ENCODE data around the gene ARL5A.

The ARL5A gene

DNA sequence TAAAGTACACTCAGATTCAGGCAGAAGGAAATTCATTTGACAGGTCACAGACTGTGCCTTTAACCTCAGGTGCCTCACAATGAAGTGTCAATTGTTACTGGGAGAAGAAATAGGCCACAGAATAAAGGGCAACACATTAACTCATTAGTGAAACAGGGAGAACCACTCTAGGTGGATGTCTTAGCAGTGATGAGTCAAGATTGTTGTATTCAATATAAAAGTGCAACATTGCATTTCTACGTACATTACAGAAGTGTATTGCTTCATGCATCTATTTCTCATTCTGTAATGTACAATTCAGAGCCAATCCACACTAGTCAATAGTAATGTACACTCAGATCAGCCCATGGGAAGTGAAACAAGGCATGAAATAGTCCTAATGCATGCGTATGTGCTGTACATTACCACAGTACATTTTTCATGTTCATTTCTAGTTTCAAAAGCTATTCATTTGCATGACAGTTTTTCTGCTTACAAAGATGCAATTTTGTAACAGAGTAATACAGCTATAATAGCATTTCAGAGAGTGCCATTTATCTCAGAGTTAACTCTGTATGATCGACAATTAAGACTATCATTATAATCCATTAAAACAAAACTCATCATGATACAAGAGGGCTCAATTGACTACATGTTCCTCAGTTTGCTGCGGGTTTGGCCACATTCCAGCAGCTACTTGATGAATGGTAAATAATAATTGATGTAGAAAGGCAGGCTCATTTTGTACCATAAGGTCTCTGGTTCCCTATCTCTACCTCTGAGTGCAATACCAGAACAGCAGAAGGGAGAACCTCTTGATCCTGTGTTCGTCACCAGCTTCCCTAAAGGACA, 12.2 kb upstream of the ARL5A start:
- DNase-seq, result no peak

DNA sequence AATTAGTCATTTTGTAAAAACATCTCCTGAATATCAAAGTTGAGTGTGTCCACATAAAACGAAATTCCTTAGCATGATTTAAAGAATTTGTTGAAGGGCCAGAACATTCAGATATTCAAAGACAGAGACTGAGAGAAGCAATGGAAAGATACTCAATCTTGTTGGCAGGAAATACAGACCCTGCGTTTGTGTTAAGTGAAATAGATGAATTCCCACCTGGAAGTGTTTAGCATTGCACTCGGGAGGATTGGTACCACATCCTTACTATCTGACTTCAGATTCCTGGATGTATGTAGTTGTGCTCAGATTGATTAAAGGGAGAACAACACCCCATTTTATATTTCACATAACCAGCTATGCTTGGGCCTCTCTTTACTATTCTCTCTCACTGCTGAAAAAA, 9.7 kb upstream of the ARL5A start:
- no peak for DNase-seq

- peak; percentile 10 for DNase-seq
Observed at GRCh38 chr2:151833984-151834383, 5.8 kb upstream of the ARL5A start.

- no peak for DNase-seq
Observed at GRCh38 chr2:151830961-151831360, 2.7 kb upstream of the ARL5A start.

- no peak for DNase-seq
Observed at GRCh38 chr2:151828890-151829324, 686 bp upstream of the ARL5A start.

DNA sequence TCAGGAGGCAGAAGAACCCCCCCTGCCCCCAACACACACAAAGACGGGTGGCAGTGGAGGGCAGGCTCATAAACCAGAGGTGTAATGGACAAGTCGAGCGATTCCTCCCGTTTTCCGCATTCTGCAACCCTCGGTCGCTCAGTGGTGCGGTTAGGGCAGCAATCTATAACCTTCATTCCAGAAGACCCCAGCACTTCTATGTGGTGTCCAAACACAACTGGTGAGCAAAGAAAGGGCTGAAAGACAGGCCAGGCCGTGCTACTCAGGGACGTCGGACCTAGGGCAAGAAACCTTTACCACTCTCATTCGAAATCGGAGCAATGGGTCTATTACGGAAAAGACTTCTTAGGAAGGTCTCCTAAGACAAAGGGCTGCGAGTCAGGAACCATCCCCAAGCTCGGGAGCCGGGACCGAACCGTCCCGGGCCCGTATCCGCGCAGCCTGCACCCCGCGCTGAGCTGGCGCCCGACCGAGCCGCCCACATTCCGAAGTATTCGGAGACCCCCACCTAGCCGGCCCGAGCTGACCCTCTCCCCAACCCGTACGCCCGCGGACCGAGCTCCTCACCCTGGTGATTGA, 568 bp downstream of the ARL5A start:
- no peak for DNase-seq

DNA sequence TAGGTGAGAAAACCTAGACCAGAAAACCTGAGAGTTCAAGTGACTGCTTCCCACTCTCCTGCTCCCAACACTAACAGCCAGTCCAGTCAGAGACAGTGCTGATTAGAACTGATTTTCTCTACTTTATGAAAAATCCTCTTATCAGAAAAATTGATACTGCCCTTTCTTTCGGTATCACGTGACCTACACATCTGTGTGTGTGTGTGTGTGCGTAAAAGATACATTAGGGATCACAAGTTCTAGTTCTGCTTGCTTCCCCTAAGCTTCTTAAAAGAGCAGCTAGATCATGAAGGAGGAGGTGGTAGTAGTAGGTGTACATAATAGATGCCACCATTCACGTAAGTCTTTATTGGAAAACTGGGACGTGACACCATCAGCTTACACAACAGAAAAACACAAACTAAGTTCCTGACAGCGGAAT, 1.5 kb downstream of the ARL5A start:
- no peak for DNase-seq

GRCh38 chr2:151824886-151825285, 3.3 kb downstream of the ARL5A start:
- DNase-seq, result no peak

- DNase-seq, result no peak
Observed at GRCh38 chr2:151823651-151824050, 4.6 kb downstream of the ARL5A start.

DNA sequence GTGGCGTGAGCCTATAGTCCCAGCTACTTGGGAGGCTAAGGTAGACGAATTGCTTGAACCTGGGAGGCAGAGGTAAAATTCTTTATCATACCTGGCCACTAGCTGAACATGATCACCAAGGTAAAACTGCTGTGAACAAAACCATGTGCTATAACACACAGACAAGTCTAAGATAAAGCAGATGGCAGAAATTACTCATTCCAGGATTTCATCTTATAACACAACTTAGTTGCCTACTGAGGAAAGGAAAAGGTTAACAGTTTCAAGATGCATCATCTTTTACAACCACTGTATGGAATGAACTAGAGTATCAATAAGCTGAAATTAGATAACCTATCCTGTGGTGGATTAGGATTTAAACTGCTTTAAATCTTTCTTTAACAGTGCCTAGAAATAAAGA, 8.3 kb downstream of the ARL5A start:
- DNase-seq, result no peak

DNA sequence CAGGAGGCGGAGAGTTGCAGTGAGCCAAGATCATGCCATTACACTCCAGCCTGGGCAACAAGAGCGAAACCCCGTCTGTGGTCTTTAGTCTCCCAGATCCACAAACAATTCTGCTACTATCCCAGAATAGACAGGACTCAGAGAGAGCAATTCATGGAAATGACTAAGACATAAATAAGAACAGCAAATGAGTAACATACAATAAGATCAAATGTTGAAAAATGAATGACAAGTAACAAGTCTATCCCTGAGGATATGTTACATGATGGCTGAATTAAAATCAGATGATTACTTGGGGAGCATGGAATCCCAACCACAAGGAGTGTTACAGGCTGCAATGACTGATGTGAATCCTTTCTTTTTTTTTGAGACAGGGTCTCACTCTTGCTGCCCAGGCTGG, 10.3 kb downstream of the ARL5A start:
- no peak for DNase-seq

DNA sequence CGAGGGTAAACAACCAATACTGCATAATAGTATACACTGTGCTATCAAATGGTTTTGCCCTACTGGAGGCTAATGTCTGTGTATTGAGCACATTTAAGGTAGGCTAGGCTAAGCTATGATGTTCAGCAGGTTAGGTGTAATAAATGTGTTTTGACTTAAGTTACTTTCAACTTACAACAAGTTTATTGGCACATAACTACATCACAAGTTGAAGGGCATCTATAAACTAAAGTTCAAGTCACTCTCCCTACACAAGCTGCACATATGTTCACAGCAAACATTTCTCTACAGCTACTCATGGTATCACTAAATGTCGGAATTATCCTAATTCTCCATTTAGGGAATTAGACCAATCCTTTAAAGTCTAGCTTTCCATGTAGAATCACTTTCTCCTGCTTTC, 11.4 kb downstream of the ARL5A start:
- DNase-seq, result no peak

DNA sequence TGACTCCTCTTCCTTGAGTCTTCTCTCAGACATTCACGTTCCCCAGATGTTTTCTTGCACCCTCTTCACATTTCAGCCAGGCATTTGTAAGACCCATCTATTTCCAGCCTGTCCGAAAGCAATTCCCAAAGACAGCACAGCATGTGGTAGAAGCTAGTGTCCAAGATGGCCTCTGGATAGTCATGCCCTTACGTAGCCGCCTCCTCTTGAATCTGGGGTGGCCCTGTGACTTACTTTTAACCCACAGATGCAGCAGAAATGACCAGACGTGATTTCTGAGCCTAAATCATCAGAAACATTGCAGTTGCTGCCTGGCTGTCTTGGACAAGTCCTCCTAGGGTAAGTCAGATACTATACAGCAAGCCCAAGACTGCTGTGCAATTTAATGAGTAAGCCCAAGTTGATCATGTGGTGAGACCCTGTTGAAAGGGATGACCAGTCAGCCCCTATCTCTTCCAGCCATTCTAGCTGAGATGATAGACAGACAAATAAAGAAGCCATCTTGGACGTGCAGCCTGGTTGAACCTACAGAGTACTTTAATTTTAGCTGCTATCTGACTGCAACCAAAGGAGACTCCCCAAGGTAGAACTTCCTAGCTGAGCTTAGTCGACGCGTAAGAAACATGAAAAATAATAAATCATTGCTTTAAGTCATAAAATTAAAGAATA, 12.3 kb downstream of the ARL5A start:
- no peak for DNase-seq

DNA sequence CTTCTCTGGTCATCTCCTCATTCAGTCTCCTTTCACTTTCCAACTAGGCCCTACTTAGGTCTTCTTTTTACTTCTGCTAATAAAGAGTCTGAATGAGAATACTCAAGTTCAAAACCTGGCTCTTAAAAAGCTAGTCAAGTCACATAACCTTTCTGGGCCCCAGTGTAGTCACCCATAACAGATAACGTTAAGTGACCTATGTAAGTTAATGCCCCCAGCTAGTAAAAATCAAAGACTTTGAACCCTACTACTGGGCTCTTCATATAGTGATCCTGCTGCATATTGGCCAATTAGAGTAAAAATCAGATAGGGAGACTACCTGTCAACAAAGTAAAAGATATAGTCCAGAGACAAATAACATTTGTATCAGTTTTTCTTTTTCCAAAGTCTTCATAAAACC, 17.7 kb downstream of the ARL5A start:
- no peak for DNase-seq

DNA sequence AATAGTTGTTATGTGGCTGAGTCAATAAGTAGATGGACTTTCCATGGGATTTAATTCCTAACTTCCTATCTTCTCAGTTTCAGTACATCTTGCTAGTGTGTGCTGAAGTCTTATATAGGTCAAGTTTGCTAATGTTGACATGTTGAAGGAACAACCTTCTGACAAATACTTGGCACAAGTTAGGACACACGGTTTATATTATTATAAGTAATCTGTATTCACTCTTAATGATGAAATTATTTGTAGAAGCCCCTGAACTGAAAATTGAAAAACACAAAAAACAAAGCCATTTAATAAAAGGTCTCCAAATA, 19.2 kb downstream of the ARL5A start:
- DNase-seq, result no peak

- DNase-seq, result no peak
Observed at GRCh38 chr2:151808258-151809072, 19.8 kb downstream of the ARL5A start.

GRCh38 chr2:151805961-151806360, 22.3 kb downstream of the ARL5A start:
- no peak for DNase-seq

DNA sequence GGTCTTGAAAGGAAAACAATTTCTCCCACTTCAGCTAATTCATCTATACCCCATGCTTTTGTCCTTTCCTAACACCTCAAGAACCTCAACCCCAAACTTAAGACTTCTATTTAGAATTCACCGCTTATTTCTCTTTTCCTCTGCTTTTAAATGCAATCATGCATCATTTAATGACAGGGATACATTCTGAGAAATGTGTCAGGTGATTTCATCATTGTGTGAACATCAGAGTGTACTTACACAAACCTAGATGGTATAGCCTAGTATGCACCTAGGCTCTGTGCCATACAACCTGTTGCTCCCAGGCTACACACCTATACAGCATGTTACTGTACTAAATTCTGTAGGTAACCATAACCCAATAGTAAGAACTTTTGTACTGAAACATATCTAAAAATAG, 22.9 kb downstream of the ARL5A start:
- DNase-seq, result no peak

GRCh38 chr2:151803811-151804210, 24.4 kb downstream of the ARL5A start:
- DNase-seq, result no peak

DNA sequence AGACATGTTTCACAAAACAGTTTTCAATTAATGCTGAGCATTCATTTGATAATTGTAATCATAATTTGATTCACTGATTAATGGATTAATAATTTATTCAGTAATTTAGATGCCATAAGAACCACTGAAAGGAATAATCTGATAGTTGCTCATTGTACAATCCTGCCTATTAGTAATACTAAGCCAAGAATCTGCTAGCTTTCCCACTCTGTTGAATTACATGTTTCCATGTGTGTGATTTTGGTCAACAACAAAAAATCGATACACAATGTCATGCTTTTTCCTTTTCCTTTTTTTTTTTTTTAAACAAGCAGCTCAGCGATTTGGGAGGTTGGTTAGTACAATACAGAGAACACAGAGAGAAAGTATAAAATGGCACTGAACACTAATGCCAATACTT, 25.9 kb downstream of the ARL5A start:
- DNase-seq, result no peak

DNA sequence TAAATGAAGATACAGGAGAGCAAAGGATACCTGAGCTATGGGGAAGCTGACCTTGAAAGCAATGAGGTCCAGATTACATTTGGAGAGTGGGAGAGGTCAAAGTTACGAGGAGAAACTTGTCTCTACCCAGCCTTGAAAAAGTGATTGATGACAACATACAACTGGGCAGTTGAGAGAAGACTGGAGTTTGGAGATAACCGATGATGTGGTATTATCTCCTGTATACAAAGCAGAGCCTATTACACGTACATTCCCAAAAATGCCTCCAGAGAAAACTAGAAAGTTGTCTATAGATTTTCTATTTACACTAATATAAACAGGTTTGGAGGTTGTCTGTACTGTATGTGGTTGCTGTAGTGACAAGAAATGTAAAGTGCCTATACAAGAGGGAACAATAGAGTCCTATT, 28.3 kb downstream of the ARL5A start:
- no peak for DNase-seq

DNA sequence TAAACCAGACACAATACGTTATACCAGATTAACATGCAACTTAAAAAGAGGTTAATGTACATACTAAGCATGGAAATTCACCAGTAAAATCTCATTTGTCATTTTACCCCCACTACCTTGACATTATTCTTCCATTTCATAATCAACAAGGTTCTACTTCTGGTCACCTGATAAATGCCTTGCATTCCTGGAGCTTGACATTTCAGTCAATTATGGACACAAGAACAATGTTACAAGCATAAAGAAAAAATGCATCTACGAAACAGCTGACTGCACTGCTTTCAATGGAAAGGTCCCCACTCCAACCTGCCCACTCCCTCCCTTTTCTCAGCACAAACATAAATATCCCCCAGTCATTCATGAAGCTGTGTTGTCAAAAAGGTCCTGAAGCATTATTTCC, 31.4 kb downstream of the ARL5A start:
- no peak for DNase-seq

GRCh38 chr2:151795646-151796240, 32.5 kb downstream of the ARL5A start:
- no peak for DNase-seq

All from GF-D8 (cell line).